B cell (primary cell): ENCODE data around the gene SLC27A5. TPM values are rescaled to one million over a fixed set of nuclear protein-coding genes. Genes with fewer than 3 reads are reported as not detected.

Experiments
- ATAC-seq: fragments of 200-7000 bp; cut with Tn5 transposase; one replicate; pipeline ENCODE4 v1.10.0; 2021; ENCODE audit warnings: low read depth, mild to moderate bottlenecking, moderate number of reproducible peaks, moderate library complexity
- CTCF ChIA-PET: fragments of 350-600 bp; sonication (Branson Sonifier 250); formaldehyde crosslinking; loops from one replicate; lab custom pipeline; 2021; ENCODE audit warnings: antibody characterized with exemption, inconsistent platforms; lab: Charles Lee
- POLR2A ChIA-PET: fragments of 350-600 bp; sonication (Branson Sonifier 250); formaldehyde crosslinking; loops from one replicate; lab custom pipeline; 2021; ENCODE audit warnings: antibody characterized with exemption; lab: Charles Lee
- DNase-seq: peaks from one replicate; pipeline ENCODE4 v3.0.0; 2013
- H2AFZ ChIP-seq: 2 replicates; pipeline ENCODE4 v1.6.1; 2012; ENCODE audit warnings: mild to moderate bottlenecking, low read depth, low read length; ENCODE audit not compliant: insufficient read depth, poor library complexity, severe bottlenecking
- H3K27ac ChIP-seq, 2 donors: 1 replicate in 1 of 2; 2 replicates in 1 of 2; pipeline ENCODE4 v1.5.1; 2012 to 2013; ENCODE audit warnings: low read length in 2 of 2, mild to moderate bottlenecking in 2 of 2, moderate library complexity in 1 of 2
- H3K27me3 ChIP-seq, 4 experiments: fragments of 200-600 bp in 1 of 4; sonication (generic) in 1 of 4; replicated peaks in 1 of 4; 1 replicate in 2 of 4; 2 replicates in 2 of 4; pipeline versions ENCODE4 v1.6.1 to v1.7.0; 2013 to 2016; ENCODE audit warnings: low read length in 3 of 4, mild to moderate bottlenecking in 2 of 4, mixed read lengths in 1 of 4, moderate library complexity in 1 of 4; ENCODE audit not compliant: insufficient read depth in 4 of 4, control insufficient read depth in 3 of 4; ENCODE audit errors: control extremely low read depth in 1 of 4
- H3K36me3 ChIP-seq, 2 experiments: replicated peaks in 1 of 2; 1 replicate in 1 of 2; 2 replicates in 1 of 2; pipeline versions ENCODE4 v1.6.1 to v1.7.1; 2013; ENCODE audit warnings: low read length in 1 of 2; ENCODE audit not compliant: insufficient read depth in 2 of 2, control insufficient read depth in 1 of 2; ENCODE audit errors: control extremely low read depth in 1 of 2, extremely low read depth in 1 of 2
- H3K4me1 ChIP-seq, 2 donors: fragments of 200-600 bp in 1 of 2; sonication (generic) in 1 of 2; 1 replicate in 1 of 2; 2 replicates in 1 of 2; pipeline versions ENCODE4 v1.5.1 to v1.6.1; 2013 to 2017; ENCODE audit warnings: low read length in 2 of 2; ENCODE audit not compliant: control insufficient read depth in 2 of 2, insufficient read depth in 2 of 2
- H3K4me2 ChIP-seq: replicated peaks from 2 replicates; pipeline ENCODE3; 2012; ENCODE audit warnings: mild to moderate bottlenecking, low read depth, low read length; ENCODE audit not compliant: poor library complexity, severe bottlenecking
- H3K4me3 ChIP-seq, 5 experiments: fragments of 200-600 bp in 1 of 5; sonication (generic) in 1 of 5; 1 replicate in 3 of 5; 2 replicates in 2 of 5; pipeline versions ENCODE4 v1.5.1 to v1.7.0; 2011 to 2016; ENCODE audit warnings: low read length in 4 of 5, mild to moderate bottlenecking in 4 of 5, low read depth in 2 of 5, control low read depth in 1 of 5, moderate library complexity in 1 of 5; ENCODE audit not compliant: insufficient read depth in 1 of 5; ENCODE audit errors: control extremely low read depth in 1 of 5, extremely low read depth in 1 of 5
- H3K79me2 ChIP-seq: fragments of 200-600 bp; sonication (generic); one replicate; pipeline ENCODE4 v1.6.0; 2016; ENCODE audit warnings: low read length; ENCODE audit not compliant: control insufficient read depth, insufficient read depth
- H3K9ac ChIP-seq: fragments of 200-600 bp; sonication (generic); 2 replicates; pipeline ENCODE4 v1.6.1; 2017; ENCODE audit warnings: mild to moderate bottlenecking, low read length, moderate library complexity
- H3K9me3 ChIP-seq, 3 donors: one replicate each; pipeline versions ENCODE4 v1.6.1 to v1.7.1; 2013; ENCODE audit warnings: low read length in 2 of 3; ENCODE audit not compliant: control insufficient read depth in 2 of 3, insufficient read depth in 1 of 3; ENCODE audit errors: control extremely low read depth in 1 of 3
- H4K20me1 ChIP-seq: 2 replicates; pipeline ENCODE4 v1.6.0; 2012; ENCODE audit warnings: mild to moderate bottlenecking, low read length; ENCODE audit not compliant: insufficient read depth, control insufficient read depth, poor library complexity, severe bottlenecking
- H3K27ac Mint-ChIP-seq: one replicate; pipeline ENCODE4 v1.8.0; 2021; ENCODE audit warnings: mixed read lengths
- H3K27me3 Mint-ChIP-seq: one replicate; pipeline ENCODE4 v1.8.0; 2021; ENCODE audit warnings: mixed read lengths
- H3K4me1 Mint-ChIP-seq: one replicate; pipeline ENCODE4 v1.8.0; 2021; ENCODE audit warnings: mixed read lengths
- H3K4me3 Mint-ChIP-seq: one replicate; pipeline ENCODE4 v1.8.0; 2021; ENCODE audit warnings: mixed read lengths
- H3K9me3 Mint-ChIP-seq: one replicate; pipeline ENCODE4 v1.8.0; 2022; ENCODE audit warnings: mixed read lengths; ENCODE audit not compliant: insufficient read depth
- EZH2 ChIP-seq: IDR thresholded peaks from 2 replicates; pipeline ENCODE4 v1.6.1; 2012; ENCODE audit warnings: borderline replicate concordance, low read depth, mild to moderate bottlenecking, moderate library complexity, low read length; ENCODE audit not compliant: insufficient read depth, poor library complexity, severe bottlenecking
- WGBS: methylation state at CpG from one replicate; pipeline ENCODE4 v1.1.5; 2013; ENCODE audit warnings: missing lambda C conversion rate; ENCODE audit not compliant: insufficient coverage; 5-methylcytosine and 5-hydroxymethylcytosine counted together
- intact Hi-C: fragments of 100-400 bp; cut with micrococcal nuclease; formaldehyde crosslinking; loops from one replicate; pipeline ENCODE4 v1.10.0; 2022
- polyA plus RNA-seq: library from polyadenylated mRNA; depleted of rRNA; stranded (reverse); fragments of >200 nt; gene quantifications from 2 replicates; pipeline ENCODE4 v1.2.3, GENCODE V29; 2012
- total RNA-seq, 2 donors: library from RNA; stranded (reverse); fragments of 120-200 nt in 1 of 2; gene quantifications; 1 replicate in 1 of 2; 2 replicates in 1 of 2; pipeline versions ENCODE4 v1.2.3 to v1.2.4, GENCODE V29; 2013 to 2022
- TF ChIP-seq, protein P1 (sequence below): fragments of 200-600 bp; IDR thresholded peaks from one replicate; pipeline ENCODE4 v1.8.0; 2022; ENCODE audit warnings: antibody characterized with exemption, mild to moderate bottlenecking

The SLC27A5 gene
- total and polyA plus RNA-seq, 2 donors (not counting 1 experiment from before 2014, with no cell fraction given), result 8.9 to 11.8 TPM

DNA sequence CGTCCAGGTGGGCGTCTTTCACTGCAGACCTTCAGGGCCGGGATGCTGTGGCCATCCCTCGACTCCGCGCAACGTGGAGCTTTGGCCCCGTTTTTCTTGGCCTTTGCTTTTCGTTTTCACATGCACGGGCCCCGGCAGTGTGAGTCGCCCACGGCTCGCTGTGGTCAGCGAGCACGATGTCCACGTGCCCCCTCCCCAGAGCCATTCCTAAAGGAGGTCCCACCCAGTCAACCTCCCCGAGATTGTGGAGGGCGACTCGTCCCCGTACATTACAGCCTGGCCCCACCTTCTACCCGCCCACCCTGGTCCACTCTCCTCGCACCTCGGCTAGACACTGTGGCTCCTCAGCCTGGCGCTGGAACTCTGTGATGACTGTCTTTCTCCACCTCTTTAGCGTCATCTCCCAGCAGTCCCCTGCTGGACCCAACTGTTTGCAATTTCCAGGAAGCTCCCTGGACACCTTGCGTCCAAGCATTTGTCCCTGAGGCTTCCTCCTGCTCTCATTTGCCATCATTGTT, 35.2 kb downstream of the SLC27A5 start:
- Histone ChIP-seq H3K36me3 (peaks cover 4 to 13% of the 10 kb centered on the region in 2 experiments), H2AFZ (peak overlapping the region; percentile 78), H4K20me1 (no peaks in the 10 kb centered on the region), H3K79me2 (no peaks in the 10 kb centered on the region), H3K27me3 (no peaks in the 10 kb centered on the region), H3K4me3 (peak overlapping the region; percentile 39 to 85 (median 70)), H3K4me1 (peaks cover 14 to 18% of the 10 kb centered on the region in 2 donors), H3K9me3 (no peaks in the 10 kb centered on the region), H3K9ac (peak overlapping the region; percentile 69), H3K4me2 (peak overlapping the region; percentile 91), H3K27ac (peak overlapping the region; percentile 82 to 89)
- POLR2A ChIA-PET, result interaction anchor here (1.0 to 1.1 kb wide), 3 partner anchors 10 to 95 kb away, joined by 3 to 4 read pairs (median 3); partner anchors contain the start of genes ZBTB45, ZNF324 and ZNF837
- CTCF ChIA-PET, result no interaction called here
- DNase-seq, result no peak
- intact Hi-C loops, result loop anchor here (1.0 to 5.0 kb wide), 7 partner anchors 10 to 294 kb away; partner anchors contain the start of genes ERVK3-1, ZNF132, ZNF274 and ZNF497
- no peak for ATAC-seq
- TF ChIP-seq EZH2, result no peak
- TF ChIP-seq, protein P1, sequence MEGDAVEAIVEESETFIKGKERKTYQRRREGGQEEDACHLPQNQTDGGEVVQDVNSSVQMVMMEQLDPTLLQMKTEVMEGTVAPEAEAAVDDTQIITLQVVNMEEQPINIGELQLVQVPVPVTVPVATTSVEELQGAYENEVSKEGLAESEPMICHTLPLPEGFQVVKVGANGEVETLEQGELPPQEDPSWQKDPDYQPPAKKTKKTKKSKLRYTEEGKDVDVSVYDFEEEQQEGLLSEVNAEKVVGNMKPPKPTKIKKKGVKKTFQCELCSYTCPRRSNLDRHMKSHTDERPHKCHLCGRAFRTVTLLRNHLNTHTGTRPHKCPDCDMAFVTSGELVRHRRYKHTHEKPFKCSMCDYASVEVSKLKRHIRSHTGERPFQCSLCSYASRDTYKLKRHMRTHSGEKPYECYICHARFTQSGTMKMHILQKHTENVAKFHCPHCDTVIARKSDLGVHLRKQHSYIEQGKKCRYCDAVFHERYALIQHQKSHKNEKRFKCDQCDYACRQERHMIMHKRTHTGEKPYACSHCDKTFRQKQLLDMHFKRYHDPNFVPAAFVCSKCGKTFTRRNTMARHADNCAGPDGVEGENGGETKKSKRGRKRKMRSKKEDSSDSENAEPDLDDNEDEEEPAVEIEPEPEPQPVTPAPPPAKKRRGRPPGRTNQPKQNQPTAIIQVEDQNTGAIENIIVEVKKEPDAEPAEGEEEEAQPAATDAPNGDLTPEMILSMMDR, result no peak
- Mint-ChIP-seq H3K4me1 (peaks cover 20% of the 10 kb centered on the region), H3K9me3 (no peaks in the 10 kb centered on the region), H3K4me3 (peak overlapping the region; percentile 98), H3K27me3 (no peaks in the 10 kb centered on the region), H3K27ac (peak overlapping the region; percentile 98)
- WGBS, result 7% methylated on average over 27 of the region's 27 CpGs
